ENCODE data around the gene GMPPB.
A peak's percentile ranks its signal among the peaks of the same experiment; 100 is the strongest.

Gene GMPPB

DNA sequence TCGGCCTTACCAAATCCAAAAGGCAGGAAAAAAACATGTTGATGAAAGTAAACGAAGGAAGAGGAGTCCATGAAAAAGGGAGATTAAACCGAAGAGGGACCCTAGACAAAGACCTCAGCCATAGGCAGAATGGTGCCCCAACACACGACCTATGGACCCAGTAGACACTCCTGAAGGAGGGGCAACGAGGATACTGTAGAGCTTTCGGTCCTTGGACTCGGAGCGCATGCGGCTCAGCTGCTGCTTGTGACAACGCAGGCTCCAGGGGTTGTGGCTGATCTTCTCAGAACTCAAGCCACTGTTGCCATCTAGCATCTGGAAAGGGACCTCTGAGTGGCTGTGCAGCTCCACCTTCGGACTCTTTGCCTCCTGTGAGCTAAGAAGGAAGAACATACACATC, 8.8 kb upstream of the GMPPB start:
- DNase-seq: no peak

DNA sequence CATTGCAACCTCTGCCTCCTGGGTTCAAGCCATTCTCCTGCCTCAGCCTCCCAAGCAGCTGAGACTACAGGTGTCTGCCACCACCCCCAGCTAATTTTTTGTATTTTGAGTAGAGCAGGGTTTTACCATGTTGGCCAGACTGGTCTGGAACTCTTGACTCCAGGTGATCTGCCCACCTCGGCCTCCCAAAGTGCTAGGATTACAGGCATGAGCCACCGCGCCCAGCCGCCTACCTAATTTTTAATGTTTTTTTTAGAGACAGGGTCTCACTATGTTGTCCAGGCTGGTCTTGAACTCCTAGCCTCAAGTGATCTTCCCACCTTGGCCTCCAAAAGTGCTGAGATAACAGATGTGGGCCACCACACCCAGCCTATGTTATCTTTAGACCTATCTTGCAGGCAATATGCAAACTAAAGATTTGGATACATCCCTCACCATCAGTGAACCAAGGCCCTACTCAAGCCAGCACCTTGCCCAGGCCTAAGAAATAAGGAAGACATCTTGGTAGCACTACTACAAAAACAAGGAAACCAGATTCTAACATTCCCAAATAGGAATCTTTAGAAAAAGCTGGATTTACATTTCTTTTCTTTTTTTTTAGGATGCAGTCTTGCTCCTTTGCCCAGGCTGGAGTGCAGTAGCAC, 6.3 kb upstream of the GMPPB start:
- no peak for DNase-seq

DNA sequence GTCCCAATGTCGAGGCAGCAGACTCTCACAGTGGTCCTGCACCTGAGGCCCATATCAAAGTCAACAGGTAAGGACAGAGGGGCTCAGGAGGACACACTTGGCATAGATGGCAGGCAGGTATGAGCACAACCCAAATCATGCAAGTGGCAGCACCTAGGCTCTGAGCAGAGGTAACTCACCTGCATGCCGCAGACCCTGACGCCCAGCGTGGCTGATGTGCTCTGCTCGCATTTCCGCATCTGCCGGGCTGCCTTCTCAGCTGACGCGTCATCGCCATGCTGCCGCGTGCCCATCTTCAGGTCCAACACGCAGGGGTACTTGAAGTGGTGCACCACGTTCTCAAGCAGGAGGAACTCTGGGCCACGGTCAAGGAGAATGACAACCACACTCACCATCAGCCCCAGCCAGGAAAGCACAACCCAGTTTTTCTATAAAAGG, 4.2 kb upstream of the GMPPB start:
- DNase-seq: no peak

DNA sequence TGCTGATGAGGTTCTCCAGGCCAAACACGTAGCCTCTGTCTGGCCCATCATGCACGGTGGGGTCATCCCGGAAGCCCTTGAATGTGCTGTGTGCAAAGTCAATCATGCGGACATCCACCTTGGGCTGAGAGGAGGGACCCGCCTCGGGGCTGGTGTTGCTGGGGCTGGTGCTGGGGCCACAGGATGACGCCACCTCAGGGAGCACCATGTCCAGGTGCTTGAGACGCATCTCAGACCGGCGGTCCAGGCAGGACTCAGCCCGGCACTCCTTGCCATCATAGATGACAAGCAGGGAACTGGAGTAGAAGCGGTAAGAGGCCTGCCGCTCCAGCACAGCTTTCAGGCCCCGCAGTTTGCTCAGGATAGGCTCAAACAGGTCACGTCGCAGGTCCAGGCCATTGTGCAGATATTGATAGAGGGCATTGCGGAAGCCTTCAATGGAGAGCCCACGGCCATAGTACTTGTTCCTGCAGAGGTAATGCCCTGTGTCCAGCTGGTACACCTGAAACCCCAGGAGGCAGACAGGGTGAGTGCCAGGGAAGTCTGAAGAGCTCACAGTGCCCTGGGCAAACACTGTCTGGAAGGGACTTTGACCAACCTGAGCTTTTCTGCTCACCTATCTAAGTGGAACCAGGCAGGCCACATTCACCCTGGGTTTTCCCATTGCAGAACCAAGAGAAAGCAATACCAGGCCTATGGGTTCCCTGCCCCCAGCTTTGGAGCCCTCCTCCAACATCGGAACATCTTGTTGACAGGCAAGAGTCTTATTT, 3.6 kb upstream of the GMPPB start:
- no peak for DNase-seq

- DNase-seq: no peak
Measured at GRCh38 chr3:49725906-49726681, 2.3 kb upstream of the GMPPB start.

- DNase-seq: no peak
Measured at GRCh38 chr3:49724586-49724985, 835 bp upstream of the GMPPB start.

- DNase-seq: no peak
Measured at GRCh38 chr3:49723296-49723627, 489 bp downstream of the GMPPB start.

DNA sequence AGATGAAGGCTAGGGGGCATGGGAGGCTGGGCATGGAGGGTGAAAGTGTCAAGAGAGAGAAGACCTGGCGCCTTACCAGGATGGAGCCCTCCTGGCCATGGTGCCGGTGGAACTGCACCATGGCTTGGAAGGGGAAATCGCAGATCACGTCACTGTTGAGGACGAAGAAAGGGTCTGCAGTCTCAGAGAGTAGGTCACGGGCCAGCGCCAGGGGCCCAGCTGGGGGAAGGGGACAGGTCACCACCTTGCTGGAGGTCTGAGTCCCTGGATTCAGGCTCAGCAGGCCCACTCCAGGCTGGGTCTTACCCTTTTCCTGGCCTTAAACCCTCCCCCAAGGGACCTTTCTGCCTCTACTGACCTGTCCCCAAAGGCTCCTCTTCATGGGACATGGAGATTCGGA, 855 bp downstream of the GMPPB start:
- no peak for DNase-seq

DNA sequence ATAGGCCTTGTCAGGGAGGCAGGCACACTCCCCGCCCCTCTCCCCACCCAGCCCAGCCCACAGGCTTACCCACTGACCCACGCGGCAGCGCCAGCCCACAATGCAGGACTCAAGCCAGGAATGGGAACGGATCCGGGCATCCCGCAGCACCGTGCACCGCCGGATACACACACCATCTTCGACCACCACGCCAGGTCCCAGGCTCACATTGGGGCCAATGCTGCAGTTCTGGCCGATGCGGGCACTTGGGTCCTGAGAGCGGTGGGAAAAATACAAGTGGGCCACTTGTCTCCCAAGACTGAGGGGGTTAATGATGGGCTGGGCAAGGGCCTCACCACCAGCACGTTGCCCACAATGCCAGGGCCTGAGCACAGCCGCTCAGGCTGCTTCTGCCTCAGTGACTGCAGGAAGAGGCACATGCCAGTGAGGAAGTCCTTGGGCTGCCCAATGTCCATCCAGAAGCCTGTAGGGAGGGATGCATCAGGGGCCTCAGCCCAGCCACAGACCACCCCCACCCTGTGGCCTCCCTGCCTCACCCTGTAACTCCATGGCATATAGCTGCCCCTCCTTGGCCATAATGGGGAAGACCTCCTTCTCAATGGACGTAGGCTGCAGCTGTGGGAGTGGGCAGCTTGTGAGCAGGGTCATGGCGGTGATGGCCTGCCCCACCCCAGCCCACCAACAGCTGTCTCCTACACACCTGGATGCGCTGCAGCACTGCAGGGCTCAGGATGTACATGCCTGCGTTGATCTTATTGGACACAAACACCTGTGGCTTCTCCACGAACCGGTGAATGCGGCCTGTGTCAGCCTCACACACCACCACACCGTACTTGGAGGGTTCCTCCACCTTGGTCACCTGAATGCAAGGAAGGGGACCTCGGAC, 1.6 kb downstream of the GMPPB start:
- DNase-seq: no peak

DNA sequence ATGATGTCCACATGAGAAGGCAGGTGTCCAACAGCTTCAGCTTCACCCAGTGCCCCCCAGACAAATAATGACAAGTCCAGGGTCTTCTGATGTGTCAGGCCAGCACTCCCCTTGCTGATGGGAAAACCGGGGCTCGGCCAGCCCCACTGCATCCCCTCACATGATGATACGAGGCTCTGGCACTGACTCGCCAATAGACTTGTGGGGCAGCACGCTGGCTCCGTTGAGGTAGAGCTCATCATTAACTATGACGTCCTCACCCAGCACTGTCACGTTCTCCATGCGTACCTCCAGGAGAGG, 2.2 kb downstream of the GMPPB start:
- no peak for DNase-seq

DNA sequence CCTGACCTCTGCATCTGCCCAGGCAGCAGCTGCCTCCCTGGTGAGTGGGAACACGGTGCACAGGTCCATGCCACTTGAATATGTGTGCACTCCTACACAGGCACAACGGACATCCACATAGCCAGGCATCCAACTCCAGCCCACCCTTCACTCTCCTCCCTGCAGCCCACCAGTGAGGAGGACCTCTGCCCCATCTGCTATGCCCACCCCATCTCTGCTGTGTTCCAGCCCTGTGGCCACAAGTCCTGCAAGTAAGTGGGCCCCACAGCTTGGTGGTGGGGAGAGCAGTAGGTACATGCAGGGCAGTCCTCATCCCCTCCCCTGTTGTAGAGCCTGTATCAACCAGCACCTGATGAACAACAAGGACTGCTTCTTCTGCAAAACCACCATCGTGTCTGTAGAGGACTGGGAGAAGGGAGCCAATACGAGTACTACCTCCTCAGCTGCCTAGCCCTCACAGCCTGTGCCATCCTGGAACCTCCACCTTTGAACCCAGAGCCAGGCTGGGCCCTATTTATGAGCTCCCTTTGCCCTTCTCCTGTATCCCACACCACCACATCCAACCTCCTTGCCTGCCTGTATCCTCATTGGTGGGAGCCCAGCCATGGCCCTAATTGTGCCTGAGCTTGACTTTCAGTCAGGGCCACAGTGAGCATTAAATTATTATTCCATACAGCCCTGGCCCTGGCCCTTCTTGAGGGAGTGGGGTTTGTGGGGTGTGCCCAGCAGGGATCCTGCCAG, 2.7 kb downstream of the GMPPB start:
- DNase-seq: no peak

GRCh38 chr3:49719214-49719884, 4.4 kb downstream of the GMPPB start, which contains the start of gene AMIGO3:
Gene AMIGO3 (minus strand): TSS chr3:49719684. CDS start chr3:49719465, 219 bp downstream.
- DNase-seq: peak; percentile 96

- DNase-seq: no peak
Measured at GRCh38 chr3:49718858-49719213, 4.9 kb downstream of the GMPPB start.

- peak; percentile 27 for DNase-seq
Measured at GRCh38 chr3:49717959-49718857, 5.5 kb downstream of the GMPPB start.

- no peak for DNase-seq
Measured at GRCh38 chr3:49717211-49717958, 6.4 kb downstream of the GMPPB start.

DNA sequence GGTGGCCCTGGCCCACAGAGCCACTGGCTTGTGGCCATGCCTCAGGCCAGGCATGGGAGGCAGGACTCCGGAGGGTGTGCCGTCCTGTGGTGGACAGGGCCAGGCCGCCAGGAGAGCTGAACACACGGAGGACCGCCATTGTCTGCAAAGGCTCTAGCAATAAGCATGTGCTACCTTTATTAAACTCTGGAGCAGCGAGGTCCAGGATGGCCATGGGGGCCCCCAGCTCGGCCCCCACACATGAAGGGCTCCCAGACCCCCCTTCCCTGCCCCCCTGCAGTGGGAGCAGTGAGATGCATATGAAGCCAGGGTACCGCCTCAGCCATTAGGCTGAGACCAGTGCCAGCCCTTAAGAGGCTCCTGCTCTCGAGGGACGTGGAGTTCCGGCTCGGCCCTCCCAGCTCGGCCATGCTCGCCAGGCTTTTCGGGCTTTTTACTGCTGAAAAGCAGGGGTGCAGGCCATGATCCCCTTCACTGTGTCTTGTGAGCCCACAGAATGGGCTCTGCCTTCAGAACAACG, 7.0 kb downstream of the GMPPB start:
- DNase-seq: no peak

DNA sequence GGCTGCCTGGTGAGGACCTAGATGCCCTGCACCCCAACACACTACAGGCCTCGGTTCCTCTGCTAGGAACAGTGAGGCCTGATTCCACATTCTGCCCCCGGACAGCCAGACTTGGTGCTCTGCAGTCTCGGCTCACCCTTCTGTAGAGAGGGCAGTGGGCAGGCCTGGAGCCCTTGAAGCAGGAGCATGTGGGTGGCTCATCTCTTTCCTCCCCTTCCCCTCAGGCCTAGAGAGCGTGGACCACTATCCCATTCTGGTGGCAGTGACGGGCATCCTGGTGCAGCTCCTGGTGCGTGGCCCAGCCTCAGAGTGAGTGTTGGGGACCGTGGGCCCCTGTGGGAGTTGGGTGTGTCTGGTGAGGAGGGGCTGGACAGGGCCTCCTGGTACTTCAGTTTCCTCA, 7.6 kb downstream of the GMPPB start:
- DNase-seq: no peak

- DNase-seq: no peak
Measured at GRCh38 chr3:49715611-49716121, 8.1 kb downstream of the GMPPB start.
